GOT3 (cell line): ENCODE results near the gene RETREG2.

Source experiments
- DNase-seq: peaks from one replicate; lab custom pipeline; 2025; ENCODE audit warnings: mixed read lengths; lab: John Stamatoyannopoulos, UW

RETREG2 gene, protein sequence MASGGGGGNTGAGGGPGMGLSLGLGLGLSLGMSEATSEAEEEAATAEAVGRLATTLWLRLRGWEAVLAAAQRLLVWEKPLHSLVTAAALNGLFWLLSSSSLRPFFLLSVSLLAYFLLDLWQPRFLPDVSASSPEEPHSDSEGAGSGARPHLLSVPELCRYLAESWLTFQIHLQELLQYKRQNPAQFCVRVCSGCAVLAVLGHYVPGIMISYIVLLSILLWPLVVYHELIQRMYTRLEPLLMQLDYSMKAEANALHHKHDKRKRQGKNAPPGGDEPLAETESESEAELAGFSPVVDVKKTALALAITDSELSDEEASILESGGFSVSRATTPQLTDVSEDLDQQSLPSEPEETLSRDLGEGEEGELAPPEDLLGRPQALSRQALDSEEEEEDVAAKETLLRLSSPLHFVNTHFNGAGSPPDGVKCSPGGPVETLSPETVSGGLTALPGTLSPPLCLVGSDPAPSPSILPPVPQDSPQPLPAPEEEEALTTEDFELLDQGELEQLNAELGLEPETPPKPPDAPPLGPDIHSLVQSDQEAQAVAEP

DNA sequence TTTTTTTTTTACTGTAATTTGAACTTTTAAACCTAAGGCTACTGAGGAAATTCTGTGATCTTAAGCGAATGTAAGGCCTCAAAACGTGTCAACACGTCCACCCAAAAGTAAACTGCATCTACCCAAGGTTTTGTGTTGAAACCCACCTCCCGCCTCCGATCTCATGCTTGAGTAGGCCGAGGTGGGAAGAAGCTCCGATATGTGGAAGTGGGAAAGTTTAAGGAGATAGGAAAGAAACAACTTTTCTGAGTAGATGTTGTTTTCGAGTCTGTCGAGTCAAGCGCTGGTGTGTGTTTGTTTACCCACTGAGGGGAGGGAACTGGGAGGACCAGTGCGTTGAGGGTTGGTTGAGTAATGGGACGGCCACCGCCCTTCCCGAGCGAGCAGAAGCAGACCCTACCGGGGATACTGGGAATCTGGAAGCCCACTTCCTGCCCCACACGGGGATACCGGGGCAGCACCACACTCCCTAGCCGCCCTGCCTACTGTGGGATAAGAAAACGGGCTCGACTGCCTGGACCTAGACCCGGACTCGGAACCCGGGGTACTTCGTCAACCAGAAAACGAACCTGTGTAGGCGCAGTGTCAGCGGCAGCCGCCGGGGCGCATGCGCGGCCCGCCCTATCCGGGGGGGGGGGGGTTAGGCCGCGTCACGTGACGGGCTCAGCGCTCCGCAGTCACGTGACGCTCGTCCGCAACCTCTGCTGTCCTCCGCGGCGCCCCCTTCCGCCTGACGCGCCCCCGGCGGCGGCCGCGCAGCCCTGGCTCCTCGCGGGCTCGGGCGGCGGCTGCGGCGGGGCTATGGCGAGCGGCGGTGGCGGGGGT lies at the start of gene RETREG2:
Gene RETREG2, plus strand, starts transcription at position 724 of the 825 bp plus-strand sequence. Its CDS starts 78 bp downstream, at position 802.
- peak; percentile 67 for DNase-seq

DNA sequence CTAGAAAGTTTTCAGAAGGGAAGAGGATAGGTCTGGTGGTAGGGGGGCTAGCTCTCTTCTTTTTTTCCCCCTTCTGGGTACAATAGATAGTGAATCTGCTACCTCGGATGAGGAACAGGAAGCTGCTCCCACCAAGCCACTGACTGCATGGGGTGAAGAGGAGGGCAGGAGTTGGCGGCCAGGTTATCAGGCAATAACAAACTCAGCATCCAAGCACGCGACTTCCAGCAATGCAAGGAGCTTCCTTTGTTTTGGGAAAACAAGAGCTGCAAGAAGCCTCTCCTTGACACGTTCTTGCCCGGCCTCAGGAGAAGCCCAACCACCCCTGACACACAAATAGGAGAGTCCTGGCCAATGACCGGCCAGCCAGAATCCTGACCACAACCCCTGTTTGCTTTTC lies 49.7 kb upstream of the RETREG2 start:
- DNase-seq: no peak

DNA sequence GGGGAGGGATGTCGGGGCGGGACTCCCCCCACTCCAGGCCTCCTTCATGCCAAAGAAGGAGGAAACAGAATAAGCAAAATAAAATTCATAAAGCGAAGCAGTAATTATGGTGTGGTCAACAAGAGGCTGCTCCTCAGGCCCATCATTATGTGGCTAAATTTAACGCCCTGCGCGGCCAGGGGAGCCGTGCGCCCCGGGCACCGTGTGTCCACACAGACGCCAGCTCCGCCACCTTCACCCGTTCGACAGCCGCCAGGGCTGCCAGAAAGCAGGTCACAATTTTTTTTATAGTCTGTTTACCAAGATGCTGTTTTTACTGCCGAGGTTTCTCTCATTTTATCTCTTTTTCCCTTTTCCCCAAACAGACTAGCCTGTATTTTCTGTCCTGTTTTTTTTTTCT lies 48.5 kb upstream of the RETREG2 start:
- no peak for DNase-seq

DNA sequence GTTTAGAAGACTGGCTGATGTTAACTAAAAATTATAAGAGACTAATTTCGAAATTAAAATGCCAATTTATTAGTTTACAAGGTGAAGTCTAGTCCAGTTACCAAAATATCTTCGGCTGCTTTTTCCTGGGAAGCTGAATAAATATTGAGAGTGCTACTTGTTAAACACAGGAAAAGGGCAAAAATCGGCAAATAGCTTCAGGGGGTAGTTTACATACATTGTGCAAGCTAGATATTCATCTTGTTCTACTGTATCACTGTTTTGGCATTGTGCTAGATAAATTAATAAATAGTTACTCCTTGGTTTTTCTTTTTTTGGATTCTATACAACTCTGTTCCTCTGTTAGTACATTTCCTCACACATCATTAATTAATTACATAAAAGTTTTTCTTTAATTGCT lies 46.7 kb upstream of the RETREG2 start:
- DNase-seq: no peak

DNA sequence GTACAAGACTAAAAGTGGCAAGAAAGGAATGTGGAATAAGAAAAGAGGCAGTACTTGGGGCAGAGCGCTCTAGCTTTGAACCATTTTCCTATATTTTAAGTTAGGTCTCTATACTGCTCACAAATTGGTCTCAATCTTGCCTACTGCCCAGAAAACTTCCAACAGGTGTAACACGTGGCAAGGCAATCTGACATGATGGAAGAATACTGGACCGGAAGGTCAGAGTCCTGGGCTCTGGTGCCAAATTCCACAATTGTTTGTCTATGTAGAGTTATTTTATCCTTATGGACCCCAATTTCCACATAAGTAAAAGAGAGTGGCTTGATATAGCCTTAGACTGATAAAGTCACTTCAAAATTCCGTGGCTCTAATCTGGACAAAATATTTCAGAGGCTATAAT lies 46.3 kb upstream of the RETREG2 start:
- DNase-seq: no peak

DNA sequence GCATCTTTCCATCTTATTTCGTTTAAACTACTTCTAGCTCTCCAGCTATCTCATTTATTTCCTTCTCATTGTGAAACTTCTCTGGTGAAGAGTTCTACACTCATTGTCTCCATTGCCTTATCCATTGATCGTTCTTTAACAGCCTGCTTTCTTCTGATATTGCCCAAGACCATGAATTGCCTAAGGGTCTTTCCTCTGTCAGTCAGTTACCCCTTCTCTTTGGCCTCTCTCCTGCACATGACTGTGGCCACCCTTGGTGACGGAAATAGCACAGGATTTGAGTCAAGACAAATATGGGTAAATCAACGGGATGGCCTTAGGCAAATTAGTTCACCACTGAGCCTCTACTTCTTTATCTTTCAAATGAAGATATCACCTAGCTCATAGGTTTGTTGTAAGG lies 44.1 kb upstream of the RETREG2 start:
- DNase-seq: no peak

DNA sequence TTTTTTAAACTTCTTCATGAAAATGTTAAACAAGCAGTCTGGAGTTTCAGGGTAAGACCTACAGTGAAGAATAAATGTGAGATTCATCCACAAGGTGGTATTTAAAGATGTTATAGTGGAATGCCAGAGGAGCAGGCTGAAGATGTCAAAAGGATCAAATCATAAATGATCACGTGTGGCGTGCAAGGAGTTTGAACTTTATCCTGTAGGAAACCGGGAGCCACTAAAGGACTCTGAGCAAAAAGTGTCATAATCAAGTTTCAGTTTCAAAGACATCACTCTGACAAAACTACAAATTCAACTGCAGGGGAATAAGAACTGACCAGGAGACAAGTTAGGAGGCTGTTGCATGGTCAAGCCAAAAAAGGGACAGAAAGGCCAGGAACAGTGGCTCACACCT lies 37.4 kb upstream of the RETREG2 start:
- no peak for DNase-seq

DNA sequence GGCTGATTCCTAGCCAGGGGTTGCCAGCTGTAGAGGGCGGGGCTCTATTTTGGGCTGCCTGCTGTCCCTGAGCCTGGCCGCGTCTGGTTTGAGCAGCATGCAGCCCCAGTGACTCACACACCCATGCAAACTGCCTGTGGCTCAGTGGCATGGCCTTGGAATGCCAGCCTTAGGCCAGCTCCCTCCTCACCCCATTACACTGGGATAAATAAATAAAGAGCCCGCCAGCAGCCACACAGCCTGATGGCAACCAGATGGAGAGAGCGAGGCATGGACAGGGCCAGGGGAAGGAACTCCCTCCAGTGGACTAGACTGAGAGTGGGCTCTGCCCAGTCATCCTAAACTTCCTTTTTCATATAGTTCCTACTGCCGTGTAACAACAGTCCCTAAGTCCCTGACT lies 35.7 kb upstream of the RETREG2 start:
- DNase-seq: peak; percentile 36

DNA sequence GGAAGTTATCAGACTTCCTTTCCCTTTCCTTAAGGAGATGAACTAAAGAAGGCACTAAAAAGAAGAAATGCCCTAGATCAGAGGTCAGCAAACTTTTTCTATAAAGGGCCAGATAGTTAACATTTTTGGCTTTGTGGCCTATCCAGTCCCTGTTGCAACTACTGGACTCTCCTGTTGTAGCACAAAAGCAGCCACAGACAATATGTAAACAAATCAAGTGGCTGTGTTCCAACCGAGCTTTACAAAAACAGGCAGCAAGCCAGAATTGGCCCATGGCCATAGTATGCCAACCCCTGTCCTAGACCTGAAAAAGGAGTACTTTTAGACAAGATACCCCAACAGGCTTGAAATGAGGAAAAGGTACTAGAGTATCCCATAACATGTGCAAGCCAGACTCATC lies 28.4 kb upstream of the RETREG2 start:
- DNase-seq: no peak

DNA sequence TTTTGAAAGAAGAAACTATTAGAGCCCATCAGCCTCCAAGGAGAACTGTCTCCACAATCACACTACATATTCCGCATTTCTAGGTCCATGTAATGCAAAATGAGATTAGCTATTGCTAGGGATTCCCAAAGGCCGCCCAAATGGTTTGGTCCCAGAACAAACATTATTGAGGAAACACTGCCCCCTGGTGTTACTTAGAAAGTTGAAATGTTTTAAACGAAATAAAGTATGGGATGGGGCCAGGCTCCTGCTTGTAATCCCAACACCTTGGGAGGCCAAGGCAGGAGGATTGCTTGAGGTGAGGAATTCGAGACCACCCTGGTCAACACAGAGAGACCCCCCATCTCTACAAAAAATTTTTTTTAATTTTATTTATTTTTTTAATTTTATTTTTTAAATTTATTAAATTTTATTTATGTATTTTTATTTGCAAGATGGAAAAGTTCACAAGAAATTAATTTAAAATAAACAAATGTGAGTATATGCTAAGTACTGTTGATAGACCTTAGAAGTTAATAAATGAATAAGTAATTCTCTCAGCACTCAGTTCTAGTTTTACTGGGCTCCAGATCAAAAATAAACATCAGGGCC lies 22.9 kb upstream of the RETREG2 start:
- no peak for DNase-seq

DNA sequence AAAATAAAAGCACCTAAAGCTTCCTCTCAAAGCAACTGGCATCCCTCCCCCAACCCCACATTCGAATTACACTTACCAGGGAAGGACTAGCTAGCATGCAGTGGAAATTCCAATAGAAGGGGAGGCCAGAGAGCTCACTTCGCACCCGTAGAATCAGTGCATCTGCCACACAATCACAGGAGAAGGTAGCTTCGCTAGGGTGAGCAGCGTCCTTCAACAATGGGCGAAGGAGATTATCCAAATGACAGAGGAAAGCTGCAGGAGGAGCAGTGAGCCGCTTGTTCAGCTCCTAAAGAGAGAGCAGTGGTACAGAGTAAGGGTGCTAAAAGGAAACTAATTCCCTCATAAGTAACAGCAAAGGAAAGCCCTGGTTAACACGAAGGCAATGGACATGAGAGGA lies 20.7 kb upstream of the RETREG2 start:
- no peak for DNase-seq

DNA sequence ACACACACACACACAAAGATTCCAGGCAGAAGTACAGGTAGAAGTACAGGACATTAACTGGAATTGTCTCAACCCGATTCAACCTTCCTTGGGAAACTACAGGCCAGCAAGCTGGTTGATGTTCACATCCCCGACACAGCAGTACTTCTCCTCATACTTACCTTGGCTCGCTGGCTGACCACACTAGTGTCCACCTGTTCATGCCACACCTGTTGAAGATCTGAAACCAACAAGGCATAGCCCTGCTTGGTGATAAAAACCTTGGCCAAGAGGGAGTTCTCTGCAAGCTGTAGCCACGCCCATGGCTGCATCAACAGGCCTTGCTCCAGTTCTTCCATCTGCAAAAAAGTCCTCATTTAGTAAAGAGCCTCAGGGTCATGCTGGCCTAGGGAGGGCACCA lies 20.1 kb upstream of the RETREG2 start:
- no peak for DNase-seq

DNA sequence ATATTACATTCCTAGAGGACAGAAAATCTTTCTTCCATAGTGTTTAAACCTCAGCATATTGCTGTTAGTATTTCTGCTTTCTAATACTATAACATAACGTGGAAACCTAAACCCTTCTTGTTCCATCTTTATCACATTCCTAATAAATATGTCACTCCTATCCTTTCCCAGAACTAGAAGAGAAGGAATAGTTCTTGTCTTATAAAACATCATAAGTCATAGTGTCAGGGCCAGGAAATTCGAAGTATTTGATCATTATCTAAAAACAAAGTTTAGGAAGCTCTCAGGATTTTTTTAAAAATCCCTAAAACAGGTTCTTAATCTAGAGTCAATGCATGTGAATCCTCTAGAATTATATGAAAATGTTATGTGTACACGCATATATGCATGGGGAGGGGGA lies 19.5 kb upstream of the RETREG2 start:
- DNase-seq: no peak

DNA sequence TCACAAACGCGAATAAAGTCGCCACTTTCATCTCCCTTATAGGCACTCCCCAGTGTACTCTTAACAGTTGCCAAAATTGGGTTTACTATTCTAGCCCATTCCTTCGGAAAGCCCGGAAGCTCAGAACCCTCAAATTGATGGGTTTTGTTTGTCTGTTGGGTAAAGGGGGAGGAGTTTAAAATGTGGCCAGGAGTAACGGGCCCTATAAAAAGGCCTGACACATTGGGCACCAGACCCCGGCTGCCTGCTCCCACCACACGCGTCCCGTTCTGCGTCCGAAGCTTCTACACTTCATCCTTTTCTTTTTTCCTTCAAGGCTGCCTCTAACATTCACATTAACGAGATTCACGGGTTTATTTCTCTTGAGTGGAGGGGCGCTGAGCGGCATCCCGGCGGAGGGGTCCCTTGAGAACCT lies 18.3 kb upstream of the RETREG2 start:
- DNase-seq: no peak

DNA sequence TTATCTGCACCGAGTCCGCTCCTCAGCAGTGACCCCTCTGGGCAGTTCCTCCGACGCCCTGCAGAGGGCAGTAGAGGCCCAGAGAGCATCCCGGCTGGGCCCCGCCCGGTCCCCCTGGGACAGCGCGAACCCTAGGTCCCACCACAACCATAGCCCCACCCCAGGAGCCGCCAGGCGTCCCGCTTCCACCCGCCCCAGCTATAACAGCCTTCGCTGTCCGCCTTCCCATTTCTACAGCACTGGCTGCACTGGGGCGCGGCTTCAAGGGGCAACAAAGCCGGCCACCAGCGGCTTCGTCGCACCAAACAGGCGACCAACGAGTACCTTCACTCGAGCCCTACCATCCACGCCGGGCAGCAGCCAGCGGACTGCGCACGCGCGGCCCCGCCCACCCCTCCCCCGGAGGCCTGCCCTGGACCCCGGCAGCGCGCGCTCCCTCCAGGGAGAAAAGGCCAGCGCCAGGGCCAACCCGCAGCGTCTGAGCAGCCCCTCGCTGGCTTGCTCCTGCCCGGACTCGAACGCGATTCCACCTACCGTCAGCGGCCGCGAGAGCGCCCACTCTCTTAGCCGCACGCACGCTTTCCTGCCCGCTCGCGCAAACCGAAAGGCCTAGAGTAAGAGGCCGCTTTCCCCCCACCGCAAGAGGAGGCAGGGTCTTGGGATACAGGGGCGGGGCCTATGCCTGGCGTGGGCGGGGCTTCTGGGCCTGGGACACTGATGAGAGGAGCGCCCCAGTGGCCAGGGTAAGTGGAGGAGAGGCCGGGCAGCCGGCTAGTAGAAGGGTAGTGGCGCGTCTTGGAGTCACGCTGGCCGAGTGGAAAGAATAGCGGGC lies 17.7 kb upstream of the RETREG2 start, which contains the start of gene NHEJ1:
Gene NHEJ1, minus strand, starts transcription at position 630 of the 832 bp plus-strand sequence. CDS start 2,453 bp downstream, outside the sequence.
- peak; percentile 93 for DNase-seq

DNA sequence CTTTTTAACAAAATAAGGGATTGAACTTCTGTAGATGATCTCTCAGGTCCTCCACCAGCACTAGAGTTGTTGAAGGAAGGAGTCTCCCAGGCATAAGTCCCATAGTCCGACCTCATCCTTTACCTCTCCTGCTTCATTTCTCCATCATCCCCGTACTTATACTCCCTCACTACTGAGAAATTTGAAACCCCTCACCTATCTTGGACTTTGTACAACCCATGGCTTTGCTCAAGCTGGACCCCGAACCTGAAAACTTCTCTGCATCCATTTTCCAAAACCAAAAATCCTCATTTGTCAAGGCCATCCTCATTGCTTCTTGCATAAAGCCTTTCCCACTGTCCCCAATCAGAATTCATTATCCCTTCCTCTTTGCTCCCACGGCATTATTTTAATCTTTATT lies 17.0 kb upstream of the RETREG2 start:
- DNase-seq: no peak

DNA sequence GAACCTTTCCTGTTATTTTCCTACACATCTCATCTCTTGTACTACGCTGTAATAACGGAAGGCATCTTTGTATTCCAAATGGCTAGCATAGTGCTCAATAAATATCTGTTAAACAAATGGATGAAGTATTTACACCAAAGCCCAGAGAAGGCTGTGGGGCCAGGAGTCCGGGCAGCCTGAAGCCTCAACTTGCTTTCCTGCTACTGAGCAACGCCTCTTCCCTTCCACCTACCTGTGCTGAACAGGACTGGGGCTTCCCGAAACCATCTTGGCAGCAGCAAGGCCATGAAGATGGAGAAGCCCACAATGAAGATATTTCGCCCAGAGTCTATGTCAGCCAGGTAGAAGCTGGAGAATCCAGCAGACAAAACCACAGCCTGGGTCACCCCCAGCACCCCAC lies 14.9 kb upstream of the RETREG2 start:
- DNase-seq: no peak

DNA sequence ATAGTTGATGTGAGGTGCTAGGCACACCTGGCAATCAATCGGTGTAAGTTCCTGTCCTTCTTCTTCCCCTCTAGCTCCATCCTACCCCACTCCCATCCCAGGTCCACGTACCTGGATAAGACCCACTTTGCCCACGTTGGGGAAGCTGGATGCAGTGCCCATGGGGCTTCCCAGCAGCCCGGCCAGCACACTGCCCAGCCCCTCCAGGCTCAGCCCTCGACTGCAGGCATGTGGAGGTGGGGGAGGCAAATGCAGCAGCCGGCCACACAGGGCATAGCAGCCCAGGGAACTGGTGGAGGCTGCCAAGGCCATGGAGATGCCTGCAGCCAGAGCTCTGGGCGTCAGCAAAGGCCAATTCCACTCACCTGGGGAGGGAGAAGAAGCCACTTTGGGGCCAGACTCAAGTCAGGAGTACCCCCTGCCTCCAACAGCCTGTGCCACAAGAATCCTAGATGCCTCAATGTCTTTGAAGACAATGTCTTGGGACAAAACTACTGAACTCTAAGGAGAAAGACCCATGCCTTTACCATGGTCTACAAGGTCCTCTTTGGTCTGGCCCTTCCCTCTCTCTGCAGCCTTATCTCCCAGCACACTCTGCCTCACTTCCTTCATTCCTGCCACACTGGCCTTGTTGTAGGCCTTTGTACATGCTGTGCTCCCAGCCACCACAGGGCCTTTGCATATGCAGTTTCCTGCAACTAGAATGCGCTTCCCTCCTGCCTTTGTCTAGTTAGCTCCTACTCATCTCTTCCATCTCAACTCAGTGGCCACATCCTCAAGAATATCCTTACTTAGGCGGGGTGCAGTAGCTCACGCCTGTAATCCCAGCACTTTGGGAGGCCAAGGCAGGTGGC lies 12.8 kb upstream of the RETREG2 start:
- DNase-seq: no peak

DNA sequence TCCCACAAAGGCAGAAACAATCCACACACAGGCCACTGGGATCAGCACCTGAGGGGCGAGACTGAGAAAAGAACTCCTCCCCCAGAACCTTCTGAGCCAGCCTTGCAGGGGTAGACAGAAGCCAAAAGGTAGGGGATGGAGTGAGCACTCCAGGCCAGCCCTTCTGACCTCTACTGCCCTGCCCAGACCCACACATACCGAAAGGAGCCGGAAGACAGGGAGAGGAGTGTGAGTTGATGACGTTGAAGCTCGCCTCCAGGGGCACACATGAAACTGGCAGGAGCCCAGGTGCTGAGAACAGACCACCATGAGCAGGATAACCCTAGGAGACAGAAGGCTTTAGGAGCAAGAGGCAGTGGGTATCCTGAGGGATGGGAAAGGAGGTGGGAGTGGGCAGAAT lies 10.1 kb upstream of the RETREG2 start:
- DNase-seq: no peak

DNA sequence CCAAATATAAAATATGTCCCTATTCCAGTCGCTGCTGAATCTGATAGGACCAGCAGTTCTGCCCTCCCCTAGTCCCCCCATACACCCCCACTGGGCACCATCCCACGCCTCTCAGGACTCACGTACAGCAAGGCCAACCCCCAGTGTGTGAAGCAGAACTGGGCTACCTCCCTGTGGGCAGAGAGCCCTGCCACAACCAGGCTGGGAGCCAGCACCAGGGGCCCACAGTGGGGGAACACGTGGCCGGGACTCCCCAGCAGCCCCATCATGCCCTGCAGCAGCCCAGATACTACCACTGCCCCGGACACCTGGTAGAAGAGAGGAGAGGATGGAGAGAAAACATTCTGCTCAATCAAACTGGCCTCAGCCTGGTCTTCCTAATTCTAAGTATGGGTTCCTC lies 9.5 kb upstream of the RETREG2 start:
- no peak for DNase-seq

DNA sequence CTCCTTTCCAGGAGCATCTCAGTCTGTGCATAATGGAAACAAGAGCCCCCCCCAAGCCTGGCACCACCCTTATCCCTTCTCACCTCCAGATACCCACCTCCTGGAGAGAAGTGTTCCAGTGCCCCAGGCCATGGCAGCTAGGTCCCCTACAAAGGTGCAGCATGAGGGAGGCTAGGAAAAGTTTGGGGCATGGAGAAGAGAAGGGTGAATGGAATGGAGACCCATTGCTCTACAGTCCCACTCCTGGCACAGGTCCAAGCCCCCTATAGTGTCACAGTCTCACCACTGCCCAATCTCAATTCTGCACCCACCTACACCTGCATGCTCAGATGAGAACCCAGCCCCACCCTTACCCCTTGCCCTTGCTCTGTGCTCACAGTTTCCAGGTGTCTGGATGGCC lies 9.1 kb upstream of the RETREG2 start:
- no peak for DNase-seq
